Gastrocnemius medialis (tissue), 4 donors: ENCODE results near the gene GANC.

Experiments
- CTCF ChIP-seq, 5 experiments: fragments of 450-650 bp in 3 of 5; fragments of 200-600 bp in 2 of 5; sonication (generic) in 2 of 5; IDR thresholded peaks in 4 of 5; conservative IDR thresholded peaks in 1 of 5; 1 replicate in 4 of 5; 2 replicates in 1 of 5; pipeline ENCODE4 v1.5.1; 2016 to 2019; ENCODE audit warnings: antibody characterized with exemption in 5 of 5, mild to moderate bottlenecking in 3 of 5, moderate library complexity in 3 of 5
- POLR2A ChIP-seq, 2 donors: fragments of 450-650 bp; IDR thresholded peaks; one replicate each; pipeline ENCODE4 v1.6.1; 2017; ENCODE audit warnings: antibody characterized with exemption in 2 of 2, mild to moderate bottlenecking in 2 of 2, moderate library complexity in 2 of 2

- TF ChIP-seq POLR2A (IDR thresholded peaks at IDR 0.05) (no peak), CTCF (IDR thresholded peaks at IDR 0.05 in 4 of 5, conservative IDR thresholded peaks at IDR 0.05 in 1 of 5) (no peak)
Measured at GRCh38 chr15:42401544-42402454, 128.8 kb downstream of the GANC start.
